ENCODE data around the gene ZNF81.

The ZNF81 gene

GRCh38 chrX:47880927-47881326, 44.2 kb downstream of the ZNF81 start:
- DNase-seq (ENCODE audit: low spot score): no peak
- in situ Hi-C loops (cut with MboI; ENCODE audit: low sequenced_read_pairs, unreplicated experiment): no loop called here
- TF ChIP-seq CTCF (IDR thresholded peaks at IDR 0.05; ENCODE audit: borderline replicate concordance, control extremely low read depth, extremely low read depth, insufficient read depth, missing control alignments): no peak

GRCh38 chrX:47885501-47885900, 48.8 kb downstream of the ZNF81 start:
- in situ Hi-C loops (cut with MboI; ENCODE audit: low sequenced_read_pairs, unreplicated experiment): no loop called here
- no peak for DNase-seq (ENCODE audit: low spot score)

GRCh38 chrX:47898024-47898423, 61.3 kb downstream of the ZNF81 start:
- no peak for TF ChIP-seq CTCF (IDR thresholded peaks at IDR 0.05; ENCODE audit: borderline replicate concordance, control extremely low read depth, extremely low read depth, insufficient read depth, missing control alignments)
- no peak for DNase-seq (ENCODE audit: low spot score)
- in situ Hi-C loops (cut with MboI; ENCODE audit: low sequenced_read_pairs, unreplicated experiment): no loop called here

More at GRCh38 chrX:47885501-47885900, 48.8 kb downstream of the ZNF81 start:
- TF ChIP-seq CTCF (IDR thresholded peaks at IDR 0.05; ENCODE audit: borderline replicate concordance, control extremely low read depth, extremely low read depth, insufficient read depth, missing control alignments): no peak

- no peak for TF ChIP-seq CTCF (IDR thresholded peaks at IDR 0.05; ENCODE audit: borderline replicate concordance, control extremely low read depth, extremely low read depth, insufficient read depth, missing control alignments)
- in situ Hi-C loops (cut with MboI; ENCODE audit: low sequenced_read_pairs, unreplicated experiment): no loop called here
Measured at GRCh38 chrX:47900833-47901232, 64.1 kb downstream of the ZNF81 start.

GRCh38 chrX:47902161-47902560, 65.5 kb downstream of the ZNF81 start:
- in situ Hi-C loops (cut with MboI; ENCODE audit: low sequenced_read_pairs, unreplicated experiment): no loop called here
- DNase-seq (ENCODE audit: low spot score): no peak
- no peak for TF ChIP-seq CTCF (IDR thresholded peaks at IDR 0.05; ENCODE audit: borderline replicate concordance, control extremely low read depth, extremely low read depth, insufficient read depth, missing control alignments)

More at GRCh38 chrX:47900833-47901232, 64.1 kb downstream of the ZNF81 start:
- no peak for DNase-seq (ENCODE audit: low spot score)

- in situ Hi-C loops (cut with MboI; ENCODE audit: low sequenced_read_pairs, unreplicated experiment): no loop called here
Measured at GRCh38 chrX:47915886-47916493, 79.3 kb downstream of the ZNF81 start.

More at GRCh38 chrX:47915886-47916493, 79.3 kb downstream of the ZNF81 start:
- no peak for DNase-seq (ENCODE audit: low spot score)
- TF ChIP-seq CTCF (IDR thresholded peaks at IDR 0.05; ENCODE audit: borderline replicate concordance, control extremely low read depth, extremely low read depth, insufficient read depth, missing control alignments): no peak
